ENCODE results near the gene TAOK2.

TAOK2 gene

DNA sequence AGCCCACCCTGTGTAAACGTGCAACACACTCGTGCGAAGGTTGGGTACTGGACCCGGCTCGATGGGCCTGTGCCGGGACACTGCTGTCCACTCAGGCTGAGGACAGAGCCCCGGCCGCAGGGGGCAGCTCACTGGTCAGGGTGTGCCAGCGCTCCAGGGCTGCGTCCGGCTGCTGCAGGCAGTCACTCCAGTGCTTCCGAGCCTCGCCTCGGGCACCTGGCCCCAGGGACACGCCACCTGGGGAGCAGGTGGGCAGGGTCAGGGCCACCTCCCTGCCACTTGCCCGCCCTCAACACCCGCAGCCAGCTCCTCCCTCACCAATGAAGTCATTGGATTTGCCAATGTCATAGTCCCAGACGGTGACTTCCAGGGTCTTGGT lies 32.4 kb downstream of the TAOK2 start:
- no peak overlapping the region for H2BK15ac ChIP-seq (ENCODE audit: low read depth, poor library complexity, severe bottlenecking)
- H3K27me3 ChIP-seq (ENCODE audit: control insufficient read depth in 1 of 2, insufficient read depth in 1 of 2, low read length in 2 of 2): peaks cover 21 to 36% of the 10 kb centered on the region in 2 experiments
- H3K9ac ChIP-seq (ENCODE audit: low read length): no peak overlapping the region
- H3K36me3 ChIP-seq (ENCODE audit: control insufficient read depth in 1 of 2, insufficient read depth in 2 of 2, low read depth in 1 of 2, low read length in 2 of 2): peaks cover 17 to 58% of the 10 kb centered on the region in 2 experiments
- no peaks in the 10 kb centered on the region for H3K9me3 ChIP-seq (ENCODE audit: control insufficient read depth, low read length)
- no peak overlapping the region for H2AFZ ChIP-seq (ENCODE audit: low read depth, low read length)
- H3K4me3 ChIP-seq (ENCODE audit: insufficient read depth in 1 of 2, low read depth in 1 of 2, low read length in 2 of 2): no peak overlapping the region
- no peak overlapping the region for H2AK5ac ChIP-seq (ENCODE audit: low read length, severe bottlenecking)
- H3K4me1 ChIP-seq (ENCODE audit: control insufficient read depth, insufficient read depth, low read depth, low read length): peaks cover 12% of the 10 kb centered on the region
- no peak overlapping the region for H3K27ac ChIP-seq (ENCODE audit: low read length, poor library complexity, severe bottlenecking)
- H3K14ac ChIP-seq (ENCODE audit: low read length in 2 of 2): no peak overlapping the region
- no peak overlapping the region for H3K23ac ChIP-seq (ENCODE audit: low read length in 2 of 2)
- peak overlapping the region in 1 of 2 experiments; percentile 37 for H2BK12ac ChIP-seq (ENCODE audit: low read length in 2 of 2)
- no peak overlapping the region for H4K8ac ChIP-seq (ENCODE audit: low read length)
- no peak overlapping the region for H4K91ac ChIP-seq (ENCODE audit: low read length)
- no peak overlapping the region for H2BK120ac ChIP-seq (ENCODE audit: low read depth, low read length)
- no peak overlapping the region for H3K18ac ChIP-seq (ENCODE audit: low read depth in 1 of 2, low read length in 2 of 2)
- H2BK5ac ChIP-seq (ENCODE audit: low read depth, low read length, poor library complexity, severe bottlenecking): no peak overlapping the region
- WGBS: 97% methylated on average over 18 of the region's 18 CpGs
- no peak overlapping the region for H3K4me2 ChIP-seq (ENCODE audit: low read length, poor library complexity, severe bottlenecking)
- DNase-seq: no peak
- peaks cover 7% of the 10 kb centered on the region for H3K79me1 ChIP-seq (replicated peaks; ENCODE audit: low read length, poor library complexity, severe bottlenecking)
- no peak overlapping the region for H3K4ac ChIP-seq (ENCODE audit: low read depth in 1 of 2, low read length in 2 of 2)

- Histone ChIP-seq H3K36me3 (ENCODE audit: control insufficient read depth in 1 of 2, insufficient read depth in 2 of 2, low read depth in 1 of 2, low read length in 2 of 2) (peaks cover 13 to 50% of the 10 kb centered on the region in 2 experiments), H2BK120ac (ENCODE audit: low read depth, low read length) (no peak overlapping the region), H3K23ac (ENCODE audit: low read length in 2 of 2) (no peak overlapping the region), H3K4me1 (ENCODE audit: control insufficient read depth, insufficient read depth, low read depth, low read length) (peaks cover 20% of the 10 kb centered on the region), H3K18ac (ENCODE audit: low read depth in 1 of 2, low read length in 2 of 2) (no peak overlapping the region), H4K8ac (ENCODE audit: low read length) (no peak overlapping the region), H3K4me2 (ENCODE audit: low read length, poor library complexity, severe bottlenecking) (no peak overlapping the region), H3K9ac (ENCODE audit: low read length) (no peak overlapping the region), H3K27ac (ENCODE audit: low read length, poor library complexity, severe bottlenecking) (no peak overlapping the region), H2BK15ac (ENCODE audit: low read depth, poor library complexity, severe bottlenecking) (no peak overlapping the region), H2BK12ac (ENCODE audit: low read length in 2 of 2) (no peak overlapping the region), H3K14ac (ENCODE audit: low read length in 2 of 2) (no peak overlapping the region), H2AFZ (ENCODE audit: low read depth, low read length) (no peak overlapping the region), H3K27me3 (ENCODE audit: control insufficient read depth in 1 of 2, insufficient read depth in 1 of 2, low read length in 2 of 2) (peaks cover 28 to 40% of the 10 kb centered on the region in 2 experiments), H3K9me3 (ENCODE audit: control insufficient read depth, low read length) (no peaks in the 10 kb centered on the region), H2AK5ac (ENCODE audit: low read length, severe bottlenecking) (no peak overlapping the region), H4K91ac (ENCODE audit: low read length) (no peak overlapping the region), H3K4me3 (ENCODE audit: insufficient read depth in 1 of 2, low read depth in 1 of 2, low read length in 2 of 2) (no peak overlapping the region), H3K4ac (ENCODE audit: low read depth in 1 of 2, low read length in 2 of 2) (no peak overlapping the region), H3K79me1 (replicated peaks; ENCODE audit: low read length, poor library complexity, severe bottlenecking) (peaks cover 5% of the 10 kb centered on the region), H2BK5ac (ENCODE audit: low read depth, low read length, poor library complexity, severe bottlenecking) (no peak overlapping the region)
- 93% methylated on average over 34 of the region's 34 CpGs for WGBS
- no peak for DNase-seq
These were observed 33.1 kb downstream of the TAOK2 start for GRCh38 chr16:30006659-30007377.

DNA sequence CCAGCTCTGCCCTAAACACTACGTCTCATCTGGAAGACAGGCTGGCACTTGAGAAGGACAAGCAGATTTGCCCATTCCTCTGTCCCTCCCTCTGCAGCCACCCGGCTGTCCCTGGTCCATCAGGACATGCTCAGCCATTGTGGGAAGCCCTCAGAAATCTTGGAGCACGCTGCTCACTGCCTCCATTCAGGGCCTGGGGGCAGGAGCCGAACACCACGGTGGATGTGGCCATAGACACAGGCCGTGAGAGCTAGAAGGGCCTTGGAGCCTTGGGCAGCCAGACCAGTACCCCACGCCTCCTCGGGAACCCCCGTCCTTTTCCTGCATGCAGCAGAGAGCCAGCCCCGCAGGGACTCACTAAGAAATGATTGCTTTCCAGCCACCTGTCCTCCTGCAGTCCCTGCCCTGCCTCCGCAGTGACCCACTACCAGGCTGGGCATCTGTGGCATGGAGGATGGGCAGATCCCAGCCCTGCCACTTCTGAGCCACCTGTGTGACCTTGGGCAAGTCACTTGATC lies 33.8 kb downstream of the TAOK2 start:
- 93% methylated on average over 11 of the region's 11 CpGs for WGBS

DNA sequence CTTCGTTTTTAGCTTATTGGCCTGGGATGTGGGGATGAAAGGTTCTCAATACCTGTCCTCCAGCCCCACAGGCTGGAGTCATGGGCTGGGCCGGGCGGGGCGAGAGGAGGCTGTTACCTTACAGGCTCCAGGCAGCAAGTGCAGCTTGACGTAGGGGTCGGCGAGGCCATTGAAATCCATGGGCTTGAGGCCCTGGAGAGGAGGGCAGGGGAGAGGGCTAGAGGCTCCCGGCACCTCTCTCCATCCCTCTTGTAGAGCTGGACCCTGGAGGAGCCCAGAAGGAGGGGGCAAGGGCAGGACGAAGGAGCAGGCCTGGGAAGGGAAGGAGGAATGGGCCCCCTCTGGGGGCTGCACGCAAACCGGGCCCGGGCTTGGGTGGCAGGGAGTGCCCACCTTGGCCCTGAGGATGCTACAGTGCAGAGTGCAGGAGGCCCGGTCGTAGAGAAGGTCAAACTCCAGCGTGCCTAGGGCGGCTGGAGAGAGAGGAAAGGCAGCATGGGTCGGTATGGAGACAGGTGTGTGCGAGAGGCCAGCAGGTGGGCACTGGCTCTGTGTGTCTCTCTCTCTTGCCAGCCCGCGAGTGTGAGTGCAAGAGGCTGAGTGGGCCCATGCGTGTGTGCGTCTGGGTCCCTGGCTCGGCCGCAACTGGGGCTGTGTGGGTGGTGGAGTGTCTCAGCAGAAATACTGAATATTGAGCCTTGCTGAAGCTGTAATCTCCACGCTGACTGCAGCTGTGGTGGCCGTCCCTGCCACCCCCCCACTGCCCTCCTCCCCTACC lies 35.6 kb downstream of the TAOK2 start:
- Histone ChIP-seq H2AFZ (ENCODE audit: low read depth, low read length) (no peak overlapping the region), H3K9ac (ENCODE audit: low read length) (no peak overlapping the region), H3K18ac (ENCODE audit: low read depth in 1 of 2, low read length in 2 of 2) (no peak overlapping the region), H4K8ac (ENCODE audit: low read length) (no peak overlapping the region), H3K4me3 (ENCODE audit: insufficient read depth in 1 of 2, low read depth in 1 of 2, low read length in 2 of 2) (no peak overlapping the region), H3K23ac (ENCODE audit: low read length in 2 of 2) (no peak overlapping the region), H4K91ac (ENCODE audit: low read length) (no peak overlapping the region), H3K27me3 (ENCODE audit: control insufficient read depth in 1 of 2, insufficient read depth in 1 of 2, low read length in 2 of 2) (peaks cover 33 to 44% of the 10 kb centered on the region in 2 experiments), H2BK15ac (ENCODE audit: low read depth, poor library complexity, severe bottlenecking) (no peak overlapping the region), H2AK5ac (ENCODE audit: low read length, severe bottlenecking) (no peak overlapping the region), H3K4ac (ENCODE audit: low read depth in 1 of 2, low read length in 2 of 2) (no peak overlapping the region), H2BK12ac (ENCODE audit: low read length in 2 of 2) (no peak overlapping the region), H3K36me3 (ENCODE audit: control insufficient read depth in 1 of 2, insufficient read depth in 2 of 2, low read depth in 1 of 2, low read length in 2 of 2) (peaks cover 0 to 26% of the 10 kb centered on the region in 2 experiments), H3K14ac (ENCODE audit: low read length in 2 of 2) (no peak overlapping the region), H3K4me2 (ENCODE audit: low read length, poor library complexity, severe bottlenecking) (no peak overlapping the region), H2BK5ac (ENCODE audit: low read depth, low read length, poor library complexity, severe bottlenecking) (no peak overlapping the region), H3K27ac (ENCODE audit: low read length, poor library complexity, severe bottlenecking) (no peak overlapping the region), H3K9me3 (ENCODE audit: control insufficient read depth, low read length) (no peaks in the 10 kb centered on the region), H3K79me1 (replicated peaks; ENCODE audit: low read length, poor library complexity, severe bottlenecking) (peaks cover 3% of the 10 kb centered on the region), H3K4me1 (ENCODE audit: control insufficient read depth, insufficient read depth, low read depth, low read length) (peaks cover 20% of the 10 kb centered on the region), H2BK120ac (ENCODE audit: low read depth, low read length) (no peak overlapping the region)
- 70% methylated on average over 20 of the region's 26 CpGs for WGBS
- DNase-seq: no peak

More for the DNA sequence above, 33.8 kb downstream of the TAOK2 start:
- no peak overlapping the region for H2AK5ac ChIP-seq (ENCODE audit: low read length, severe bottlenecking)
- no peak overlapping the region for H3K4ac ChIP-seq (ENCODE audit: low read depth in 1 of 2, low read length in 2 of 2)
- no peak overlapping the region for H3K4me2 ChIP-seq (ENCODE audit: low read length, poor library complexity, severe bottlenecking)
- no peak overlapping the region for H3K18ac ChIP-seq (ENCODE audit: low read depth in 1 of 2, low read length in 2 of 2)
- no peak overlapping the region for H4K8ac ChIP-seq (ENCODE audit: low read length)
- no peaks in the 10 kb centered on the region for H3K9me3 ChIP-seq (ENCODE audit: control insufficient read depth, low read length)
- no peak overlapping the region for H2BK120ac ChIP-seq (ENCODE audit: low read depth, low read length)
- no peak overlapping the region for H4K91ac ChIP-seq (ENCODE audit: low read length)
- H2BK5ac ChIP-seq (ENCODE audit: low read depth, low read length, poor library complexity, severe bottlenecking): no peak overlapping the region
- no peak overlapping the region for H2BK12ac ChIP-seq (ENCODE audit: low read length in 2 of 2)
- H3K14ac ChIP-seq (ENCODE audit: low read length in 2 of 2): no peak overlapping the region
- H2AFZ ChIP-seq (ENCODE audit: low read depth, low read length): no peak overlapping the region
- H3K36me3 ChIP-seq (ENCODE audit: control insufficient read depth in 1 of 2, insufficient read depth in 2 of 2, low read depth in 1 of 2, low read length in 2 of 2): peaks cover 10 to 44% of the 10 kb centered on the region in 2 experiments
- no peak overlapping the region for H3K4me3 ChIP-seq (ENCODE audit: insufficient read depth in 1 of 2, low read depth in 1 of 2, low read length in 2 of 2)
- no peak overlapping the region for H3K9ac ChIP-seq (ENCODE audit: low read length)
- H3K23ac ChIP-seq (ENCODE audit: low read length in 2 of 2): no peak overlapping the region
- no peak overlapping the region for H3K27ac ChIP-seq (ENCODE audit: low read length, poor library complexity, severe bottlenecking)
- no peak for DNase-seq
- H2BK15ac ChIP-seq (ENCODE audit: low read depth, poor library complexity, severe bottlenecking): no peak overlapping the region
- H3K79me1 ChIP-seq (replicated peaks; ENCODE audit: low read length, poor library complexity, severe bottlenecking): peaks cover 5% of the 10 kb centered on the region
- peaks cover 20% of the 10 kb centered on the region for H3K4me1 ChIP-seq (ENCODE audit: control insufficient read depth, insufficient read depth, low read depth, low read length)
- peaks cover 33 to 44% of the 10 kb centered on the region in 2 experiments for H3K27me3 ChIP-seq (ENCODE audit: control insufficient read depth in 1 of 2, insufficient read depth in 1 of 2, low read length in 2 of 2)
